CD4-positive, CD25-positive, alpha-beta regulatory T cell (primary cell): ENCODE results near the gene COL9A1. TPM values are rescaled to one million over a fixed set of nuclear protein-coding genes. Genes with fewer than 3 reads are reported as not detected.
"Not testable (repeated sequence)": the region's sequence is repeated elsewhere in the genome, so short reads cannot be mapped to it uniquely, and the experiment has no call there.

Source experiments
- ATAC-seq, 2 donors: fragments of 150-1000 bp; cut with Tn5 transposase; one replicate each; pipeline ENCODE4 v1.10.0; 2021; ENCODE audit warnings: low read depth in 2 of 2, moderate number of reproducible peaks in 2 of 2, moderate library complexity in 1 of 2
- DNase-seq, 3 donors: peaks; one replicate each; pipeline versions ENCODE4 v3.0.0 to v3.0.0-alpha.2; 2012 to 2022; ENCODE audit warnings: mixed read lengths in 1 of 3
- H3K27ac ChIP-seq: one replicate; pipeline ENCODE4 v1.7.0; 2013; ENCODE audit warnings: mild to moderate bottlenecking, low read length; ENCODE audit not compliant: insufficient read depth, poor library complexity, severe bottlenecking
- H3K27me3 ChIP-seq: one replicate; pipeline ENCODE4 v1.7.0; 2013; ENCODE audit warnings: low read length; ENCODE audit not compliant: control insufficient read depth, insufficient read depth
- H3K36me3 ChIP-seq: one replicate; pipeline ENCODE4 v1.7.0; 2013; ENCODE audit warnings: mild to moderate bottlenecking, low read length, moderate library complexity; ENCODE audit not compliant: control insufficient read depth, insufficient read depth
- H3K4me1 ChIP-seq: 2 replicates; pipeline ENCODE4 v1.7.0; 2013; ENCODE audit warnings: mild to moderate bottlenecking, low read length; ENCODE audit not compliant: insufficient read depth, control insufficient read depth, poor library complexity, severe bottlenecking
- H3K4me3 ChIP-seq: one replicate; pipeline ENCODE4 v1.7.0; 2013; ENCODE audit warnings: low read depth, mild to moderate bottlenecking, low read length, moderate library complexity
- H3K9me3 ChIP-seq, 2 experiments: 1 replicate in 1 of 2; 2 replicates in 1 of 2; pipeline ENCODE4 v1.7.0; 2013; ENCODE audit warnings: low read length in 2 of 2, mild to moderate bottlenecking in 1 of 2, moderate library complexity in 1 of 2; ENCODE audit not compliant: control insufficient read depth in 2 of 2
- H3K27ac Mint-ChIP-seq, 3 donors: one replicate each; pipeline ENCODE4 v1.8.0; 2020 to 2022; ENCODE audit warnings: mild to moderate bottlenecking in 3 of 3, mixed read lengths in 3 of 3, moderate library complexity in 2 of 3
- H3K27me3 Mint-ChIP-seq: one replicate; pipeline ENCODE4 v1.8.0; 2022; ENCODE audit warnings: mild to moderate bottlenecking, mixed read lengths
- H3K36me3 Mint-ChIP-seq: one replicate; pipeline ENCODE4 v1.8.0; 2020; ENCODE audit warnings: mixed read lengths
- H3K4me1 Mint-ChIP-seq, 4 donors: one replicate each; pipeline ENCODE4 v1.8.0; 2020 to 2022; ENCODE audit warnings: mixed read lengths in 4 of 4, mild to moderate bottlenecking in 1 of 4
- H3K4me3 Mint-ChIP-seq, 4 donors: one replicate each; pipeline ENCODE4 v1.8.0; 2020 to 2022; ENCODE audit warnings: mild to moderate bottlenecking in 4 of 4, mixed read lengths in 4 of 4, moderate library complexity in 3 of 4
- H3K9me3 Mint-ChIP-seq, 7 donors: one replicate each; pipeline ENCODE4 v1.8.0; 2020 to 2022; ENCODE audit warnings: mixed read lengths in 7 of 7, mild to moderate bottlenecking in 3 of 7, moderate library complexity in 2 of 7
- polyA plus RNA-seq, 4 donors: library from polyadenylated mRNA; unstranded; fragments of 300-500 nt; fragmentation: Illumina TruSeq; gene quantifications; one replicate each; pipeline ENCODE4 v1.2.3, GENCODE V29; 2021
- total RNA-seq: library from RNA; stranded (reverse); gene quantifications from one replicate; pipeline ENCODE4 v1.2.3, GENCODE V29; 2022

COL9A1 gene
- total and polyA plus RNA-seq, 5 donors from 2014 or later = not detected

DNA sequence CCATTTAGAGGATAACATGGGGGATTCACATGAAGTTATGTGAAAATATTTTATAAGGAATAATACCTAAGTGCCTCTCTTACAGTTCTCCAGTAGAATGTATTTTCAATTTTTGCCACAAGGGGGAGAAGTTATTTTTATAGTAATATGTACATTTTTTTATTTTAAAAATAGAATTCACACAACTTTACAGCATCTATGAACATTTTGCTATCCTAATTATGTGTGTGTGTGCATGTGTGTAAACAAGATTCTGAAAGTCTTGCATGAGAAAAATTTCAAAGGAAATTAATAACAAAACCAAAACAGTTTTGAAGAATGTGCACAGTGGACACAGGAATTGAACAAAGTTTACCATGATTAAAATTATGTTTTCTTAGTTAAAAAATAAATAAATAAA, 5.3 kb upstream of the COL9A1 start:
- H3K4me3 ChIP-seq = not testable (repeated sequence)

DNA sequence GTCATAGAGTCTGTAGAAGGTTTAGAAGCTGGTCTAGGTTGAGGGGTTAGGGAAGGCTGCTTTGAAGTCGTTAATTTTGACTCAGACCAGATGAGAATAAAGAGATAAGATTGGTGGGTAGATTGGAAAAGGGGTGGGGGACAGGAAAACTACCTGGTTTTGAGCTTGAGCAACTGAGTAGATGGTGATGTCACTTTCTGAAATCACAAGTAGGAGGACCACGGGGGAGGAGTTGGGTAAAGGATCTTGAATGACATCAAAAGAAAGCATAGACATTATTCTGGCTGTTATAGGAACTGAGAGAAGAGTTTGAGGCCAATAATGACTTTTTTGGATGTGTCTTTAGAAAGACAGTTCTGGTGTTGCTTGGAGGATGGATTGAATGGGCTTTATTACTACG, 4.1 kb upstream of the COL9A1 start:
- Mint-ChIP-seq H3K4me1 (no peaks in the 10 kb centered on the region), H3K9me3 (peaks cover 0 to 2% (median 0%) of the 10 kb centered on the region in 7 donors), H3K27me3 (peaks cover 11% of the 10 kb centered on the region), H3K27ac (peak overlapping the region in 1 of 3 donors; percentile 1), H3K4me3 (no peak overlapping the region), H3K36me3 (no peaks in the 10 kb centered on the region)
- Histone ChIP-seq H3K27me3 (no peaks in the 10 kb centered on the region), H3K27ac (no peak overlapping the region), H3K9me3 (no peaks in the 10 kb centered on the region), H3K4me1 (no peaks in the 10 kb centered on the region), H3K36me3 (no peaks in the 10 kb centered on the region), H3K4me3 (no peak overlapping the region)
- ATAC-seq = no peak
- DNase-seq = no peak

More for the DNA sequence above, 5.3 kb upstream of the COL9A1 start:
- not testable (repeated sequence) for H3K4me1 Mint-ChIP-seq, H3K4me1 ChIP-seq, DNase-seq, H3K36me3 Mint-ChIP-seq, ATAC-seq, H3K9me3 ChIP-seq, H3K4me3 Mint-ChIP-seq, H3K27ac Mint-ChIP-seq, H3K36me3 ChIP-seq, H3K27ac ChIP-seq, H3K27me3 ChIP-seq, H3K9me3 Mint-ChIP-seq
- peaks cover 13% of the 10 kb centered on the region for H3K27me3 Mint-ChIP-seq

DNA sequence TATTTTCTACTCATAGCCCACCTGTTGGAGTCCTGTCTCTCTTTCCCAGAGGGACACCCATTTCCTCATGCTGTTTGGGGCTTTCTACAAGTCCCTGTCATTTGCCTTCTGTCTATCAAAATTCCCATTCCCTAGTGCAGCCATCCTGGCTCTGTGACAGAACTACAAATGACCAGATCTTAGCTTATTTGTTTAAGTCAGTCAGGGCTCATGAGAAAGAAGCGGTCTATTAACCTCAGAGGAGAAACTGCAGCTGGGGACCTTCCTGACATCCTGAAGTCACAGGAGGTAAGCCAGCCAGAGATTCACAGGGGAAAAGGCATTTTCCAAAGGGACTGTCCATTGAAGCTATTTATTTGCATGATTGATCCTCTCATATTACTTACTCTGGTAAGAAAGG, 1.7 kb upstream of the COL9A1 start:
- Histone ChIP-seq H3K27ac (no peak overlapping the region), H3K4me1 (no peaks in the 10 kb centered on the region), H3K36me3 (no peaks in the 10 kb centered on the region), H3K27me3 (no peaks in the 10 kb centered on the region), H3K9me3 (no peaks in the 10 kb centered on the region), H3K4me3 (no peak overlapping the region)
- no peak overlapping the region for H3K27ac Mint-ChIP-seq
- H3K27me3 Mint-ChIP-seq = peaks cover 13% of the 10 kb centered on the region
- H3K4me3 Mint-ChIP-seq = no peak overlapping the region
- DNase-seq = no peak
- no peaks in the 10 kb centered on the region for H3K36me3 Mint-ChIP-seq
- peaks cover 0 to 2% (median 0%) of the 10 kb centered on the region in 7 donors for H3K9me3 Mint-ChIP-seq
- ATAC-seq = no peak
- no peaks in the 10 kb centered on the region for H3K4me1 Mint-ChIP-seq

DNA sequence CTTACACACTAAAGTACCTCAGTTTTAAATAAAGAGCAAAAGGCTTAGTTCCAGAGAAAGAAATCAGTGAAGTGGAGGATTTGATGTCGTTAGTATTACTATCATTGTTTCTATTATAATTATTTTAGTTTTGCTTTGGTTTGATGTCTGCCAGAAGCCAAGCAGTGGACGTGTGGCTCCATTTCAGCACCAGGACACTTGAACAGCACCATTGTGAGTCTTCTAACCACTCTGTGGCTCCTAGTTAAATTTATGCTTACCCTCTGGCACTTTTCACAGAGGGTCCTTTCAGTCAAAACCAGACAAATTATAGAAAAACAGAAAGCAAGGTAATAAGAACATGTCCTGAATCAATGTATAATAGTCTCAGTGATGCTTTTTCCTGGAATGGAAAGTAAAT, 3.4 kb downstream of the COL9A1 start:
- no peak overlapping the region for H3K4me3 ChIP-seq
- Mint-ChIP-seq H3K27me3 (peaks cover 9% of the 10 kb centered on the region), H3K27ac (no peak overlapping the region), H3K9me3 (no peaks in the 10 kb centered on the region), H3K36me3 (no peaks in the 10 kb centered on the region), H3K4me3 (no peak overlapping the region), H3K4me1 (no peaks in the 10 kb centered on the region)
- H3K36me3 ChIP-seq = no peaks in the 10 kb centered on the region
- H3K27me3 ChIP-seq = no peaks in the 10 kb centered on the region
- no peaks in the 10 kb centered on the region for H3K4me1 ChIP-seq
- ATAC-seq (no peak), DNase-seq (no peak)
- H3K27ac ChIP-seq = no peak overlapping the region
- H3K9me3 ChIP-seq = no peaks in the 10 kb centered on the region

DNA sequence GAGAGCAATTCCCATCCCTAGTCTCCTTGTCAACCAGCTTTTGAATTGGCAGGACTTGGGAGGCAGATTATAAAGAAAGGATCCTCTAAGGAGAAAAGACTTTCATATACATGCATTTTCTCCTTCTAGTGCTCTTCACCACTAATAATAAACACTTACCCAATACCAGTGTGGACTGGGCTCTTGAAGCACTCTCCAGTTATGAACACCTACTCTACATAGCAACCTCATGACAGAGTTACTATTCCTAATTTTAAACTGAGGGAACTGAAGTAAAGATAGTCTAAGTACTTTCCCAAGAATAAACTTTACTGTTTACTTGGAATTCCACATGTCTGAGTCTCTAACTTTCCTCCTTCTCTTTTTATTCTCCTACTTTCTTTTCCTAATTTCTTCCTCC, 4.8 kb downstream of the COL9A1 start:
- Histone ChIP-seq H3K27ac (no peak overlapping the region), H3K36me3 (no peaks in the 10 kb centered on the region), H3K4me3 (no peak overlapping the region), H3K4me1 (no peaks in the 10 kb centered on the region), H3K27me3 (no peaks in the 10 kb centered on the region), H3K9me3 (no peaks in the 10 kb centered on the region)
- Mint-ChIP-seq H3K4me3 (no peak overlapping the region), H3K4me1 (no peaks in the 10 kb centered on the region), H3K9me3 (no peaks in the 10 kb centered on the region), H3K27ac (no peak overlapping the region), H3K36me3 (no peaks in the 10 kb centered on the region), H3K27me3 (peaks cover 17% of the 10 kb centered on the region)
- ATAC-seq (no peak), DNase-seq (no peak)

DNA sequence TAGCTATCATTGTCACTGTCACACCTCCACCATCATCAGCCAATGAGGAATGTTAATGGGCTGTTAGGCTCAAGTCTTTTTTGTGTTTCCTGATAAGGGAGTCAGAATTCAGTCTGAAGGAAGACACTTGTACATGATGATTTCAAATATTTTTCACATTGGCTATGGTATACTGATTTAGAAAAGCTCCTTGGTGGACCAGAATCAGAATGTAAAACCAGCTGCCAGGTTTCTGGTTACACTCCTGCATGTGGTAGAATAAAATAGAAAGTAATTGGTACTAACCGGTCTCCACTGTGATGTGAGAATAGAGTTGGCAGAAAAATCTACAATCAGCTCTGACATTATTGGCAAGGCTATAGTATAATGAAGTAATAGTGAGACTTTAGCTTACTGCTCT, 10.7 kb downstream of the COL9A1 start:
- Mint-ChIP-seq H3K27ac (no peak overlapping the region), H3K36me3 (no peaks in the 10 kb centered on the region)
- ATAC-seq = no peak

DNA sequence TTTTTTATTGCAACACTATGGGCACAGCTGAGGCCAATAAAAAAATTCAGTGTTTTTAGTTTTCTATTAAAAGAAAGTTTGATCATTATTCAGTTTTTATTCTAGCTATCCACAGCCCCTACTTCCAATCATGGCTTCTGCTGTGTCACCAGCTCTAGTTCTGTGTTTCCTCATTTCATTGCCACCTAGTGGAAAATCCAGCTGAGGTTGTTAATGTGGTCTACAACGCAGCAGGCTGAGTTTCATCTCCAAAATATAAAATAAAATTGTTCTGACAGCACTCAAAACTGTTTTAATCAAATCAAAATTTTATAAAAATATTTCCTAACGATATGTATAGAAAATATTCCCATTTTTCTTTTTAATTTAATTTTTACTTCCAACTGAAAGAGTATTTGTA, 13.6 kb downstream of the COL9A1 start:
- DNase-seq (no peak), ATAC-seq (no peak)
- Histone ChIP-seq H3K4me1 (no peaks in the 10 kb centered on the region), H3K27me3 (no peaks in the 10 kb centered on the region), H3K27ac (no peak overlapping the region), H3K4me3 (no peak overlapping the region), H3K9me3 (no peaks in the 10 kb centered on the region), H3K36me3 (no peaks in the 10 kb centered on the region)
- Mint-ChIP-seq H3K4me3 (no peak overlapping the region), H3K4me1 (no peaks in the 10 kb centered on the region), H3K9me3 (no peaks in the 10 kb centered on the region), H3K27ac (no peak overlapping the region), H3K27me3 (peaks cover 12% of the 10 kb centered on the region), H3K36me3 (no peaks in the 10 kb centered on the region)

More for the DNA sequence above, 10.7 kb downstream of the COL9A1 start:
- no peaks in the 10 kb centered on the region for H3K27me3 ChIP-seq
- Mint-ChIP-seq H3K4me1 (no peaks in the 10 kb centered on the region), H3K9me3 (no peaks in the 10 kb centered on the region), H3K4me3 (no peak overlapping the region), H3K27me3 (peaks cover 12% of the 10 kb centered on the region)
- H3K9me3 ChIP-seq = no peaks in the 10 kb centered on the region
- H3K27ac ChIP-seq = no peak overlapping the region
- DNase-seq = no peak
- no peak overlapping the region for H3K4me3 ChIP-seq
- no peaks in the 10 kb centered on the region for H3K4me1 ChIP-seq
- H3K36me3 ChIP-seq = no peaks in the 10 kb centered on the region

DNA sequence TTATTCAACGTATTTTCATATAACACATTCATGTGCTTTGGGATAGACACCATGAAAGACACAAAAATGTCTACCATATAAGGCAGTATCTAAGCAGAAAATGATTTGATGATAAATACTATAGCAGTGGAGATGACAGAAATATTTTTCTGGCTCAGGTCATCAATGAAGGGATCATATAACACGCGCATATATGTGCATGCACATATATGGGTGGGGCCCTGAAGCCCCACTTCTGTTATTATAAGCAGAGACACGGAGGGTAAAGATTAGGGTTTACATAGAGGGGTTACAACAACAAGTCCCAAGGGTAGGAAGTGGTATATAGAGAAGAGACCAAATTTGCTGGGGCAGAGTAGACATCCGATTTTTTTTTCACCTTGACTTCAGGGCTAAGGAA, 16.0 kb downstream of the COL9A1 start:
- H3K27ac ChIP-seq = no peak overlapping the region
- H3K27me3 ChIP-seq = no peaks in the 10 kb centered on the region
- peaks cover 12% of the 10 kb centered on the region for H3K27me3 Mint-ChIP-seq
- no peaks in the 10 kb centered on the region for H3K36me3 ChIP-seq
- no peak for DNase-seq
- H3K27ac Mint-ChIP-seq = no peak overlapping the region
- H3K4me1 ChIP-seq = no peaks in the 10 kb centered on the region
- no peak for ATAC-seq
- no peak overlapping the region for H3K4me3 ChIP-seq
- H3K4me3 Mint-ChIP-seq = no peak overlapping the region
- no peaks in the 10 kb centered on the region for H3K9me3 ChIP-seq
- H3K9me3 Mint-ChIP-seq = no peaks in the 10 kb centered on the region
- no peaks in the 10 kb centered on the region for H3K4me1 Mint-ChIP-seq
- no peaks in the 10 kb centered on the region for H3K36me3 Mint-ChIP-seq
